Psoas muscle (tissue), 8 donors: ENCODE data around the gene PLEKHG4. TPM values are rescaled to one million over a fixed set of nuclear protein-coding genes. Genes with fewer than 3 reads are reported as not detected.
A peak's percentile ranks its signal among the peaks of the same experiment; 100 is the strongest.

Experiments
- ATAC-seq, 4 donors: fragments of 200-7000 bp; cut with Tn5 transposase; one replicate each; pipeline ENCODE4 v1.9.1; 2020; ENCODE audit warnings: moderate library complexity in 3 of 4, mild to moderate bottlenecking in 2 of 4
- DNase-seq, 2 donors: peaks; one replicate each; pipeline ENCODE4 v3.0.0-alpha.2; 2020
- H3K27ac ChIP-seq: fragments of 200-600 bp; one replicate; pipeline ENCODE4 v1.8.0; 2022
- H3K27me3 ChIP-seq, 3 donors: fragments of 200-600 bp in 1 of 3; one replicate each; pipeline versions ENCODE4 v1.6.1 to v1.8.0; 2013 to 2022; ENCODE audit warnings: low read length in 2 of 3, mild to moderate bottlenecking in 2 of 3, moderate library complexity in 1 of 3; ENCODE audit not compliant: insufficient read depth in 3 of 3
- H3K36me3 ChIP-seq, 2 donors: fragments of 200-600 bp in 1 of 2; one replicate each; pipeline versions ENCODE4 v1.6.1 to v1.8.0; 2013 to 2022; ENCODE audit warnings: low read depth in 1 of 2, mild to moderate bottlenecking in 1 of 2, moderate library complexity in 1 of 2; ENCODE audit not compliant: insufficient read depth in 1 of 2
- H3K4me1 ChIP-seq: fragments of 200-600 bp; one replicate; pipeline ENCODE4 v1.8.0; 2022
- H3K4me3 ChIP-seq: fragments of 200-600 bp; one replicate; pipeline ENCODE4 v1.8.0; 2022; ENCODE audit warnings: mild to moderate bottlenecking
- H3K9me3 ChIP-seq: fragments of 200-600 bp; one replicate; pipeline ENCODE4 v1.8.0; 2022
- WGBS, 3 donors: extraction: QIAGEN DNeasy Blood & Tissue Kit; methylation state at CpG; one replicate each; pipeline versions ENCODE4 v1.1.6 to v1.1.7; 2013; 5-methylcytosine and 5-hydroxymethylcytosine counted together
- intact Hi-C, 2 donors: fragments of 100-400 bp; cut with DNase I; formaldehyde crosslinking; loops; one replicate each; pipeline versions ENCODE4 v1.11.0 to v1.14.2; 2022
- polyA plus RNA-seq, 3 donors: library from polyadenylated mRNA; stranded (reverse); fragments of 200-250 nt; gene quantifications; one replicate each; pipeline ENCODE4 v1.2.3, GENCODE V29; 2013
- total RNA-seq, 4 donors: library from RNA; stranded (reverse); fragmentation: NEBNext Ultra II Directional in 2 of 4; extraction: Animal tissue kit (Norgen Biotek cat#: 25700) in 2 of 4; gene quantifications; one replicate each; pipeline versions ENCODE4 v1.2.1 to v1.2.4, GENCODE V29; 2021 to 2023
- TF ChIP-seq, protein P1 (sequence below): fragments of 200-600 bp; IDR thresholded peaks from one replicate; pipeline ENCODE4 v1.8.0; 2022; ENCODE audit warnings: antibody characterized with exemption
- donor health status: healthy with polysubstance abuse.
- donor health status: DM: no; HTN: no; CAD: no; lungs with moderate emphysema.
- donor health status: Bipolar disorder and iron deficiency.
- donor health status: healthy.
- donor health status: DM: yes; HTN: yes; CAD: no.
- donor health status: DM: no; HTN: no; CAD: no.
- donor health status: DM: no; HTN: no; CAD: no.
- donor health status: DM: yes; HTN: yes; CAD: no.

Gene PLEKHG4
- total and polyA plus RNA-seq, 7 donors, result 0.28 to 1.9 (median 0.98) TPM

DNA sequence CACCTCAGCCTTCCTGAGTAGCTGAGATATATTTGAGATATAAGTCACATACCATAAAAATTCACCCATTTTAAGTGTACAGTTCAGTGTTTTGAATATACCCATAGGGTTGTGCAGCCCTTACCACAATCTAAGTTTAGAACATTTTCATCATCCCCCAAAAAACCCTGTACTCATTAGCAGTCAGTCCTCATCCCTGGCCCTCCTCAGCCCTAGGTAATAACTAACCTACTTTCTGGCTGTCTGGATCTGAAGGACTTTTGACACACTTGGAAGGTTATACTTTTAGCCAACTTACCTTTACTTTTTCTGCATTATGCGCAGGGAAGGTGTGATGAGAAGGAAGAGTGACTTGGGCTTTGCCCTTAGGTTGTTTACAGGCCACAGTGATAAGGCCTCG is 4.0 kb upstream of the PLEKHG4 start:
- no peak for ATAC-seq
- TF ChIP-seq, protein P1, sequence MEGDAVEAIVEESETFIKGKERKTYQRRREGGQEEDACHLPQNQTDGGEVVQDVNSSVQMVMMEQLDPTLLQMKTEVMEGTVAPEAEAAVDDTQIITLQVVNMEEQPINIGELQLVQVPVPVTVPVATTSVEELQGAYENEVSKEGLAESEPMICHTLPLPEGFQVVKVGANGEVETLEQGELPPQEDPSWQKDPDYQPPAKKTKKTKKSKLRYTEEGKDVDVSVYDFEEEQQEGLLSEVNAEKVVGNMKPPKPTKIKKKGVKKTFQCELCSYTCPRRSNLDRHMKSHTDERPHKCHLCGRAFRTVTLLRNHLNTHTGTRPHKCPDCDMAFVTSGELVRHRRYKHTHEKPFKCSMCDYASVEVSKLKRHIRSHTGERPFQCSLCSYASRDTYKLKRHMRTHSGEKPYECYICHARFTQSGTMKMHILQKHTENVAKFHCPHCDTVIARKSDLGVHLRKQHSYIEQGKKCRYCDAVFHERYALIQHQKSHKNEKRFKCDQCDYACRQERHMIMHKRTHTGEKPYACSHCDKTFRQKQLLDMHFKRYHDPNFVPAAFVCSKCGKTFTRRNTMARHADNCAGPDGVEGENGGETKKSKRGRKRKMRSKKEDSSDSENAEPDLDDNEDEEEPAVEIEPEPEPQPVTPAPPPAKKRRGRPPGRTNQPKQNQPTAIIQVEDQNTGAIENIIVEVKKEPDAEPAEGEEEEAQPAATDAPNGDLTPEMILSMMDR, result no peak

DNA sequence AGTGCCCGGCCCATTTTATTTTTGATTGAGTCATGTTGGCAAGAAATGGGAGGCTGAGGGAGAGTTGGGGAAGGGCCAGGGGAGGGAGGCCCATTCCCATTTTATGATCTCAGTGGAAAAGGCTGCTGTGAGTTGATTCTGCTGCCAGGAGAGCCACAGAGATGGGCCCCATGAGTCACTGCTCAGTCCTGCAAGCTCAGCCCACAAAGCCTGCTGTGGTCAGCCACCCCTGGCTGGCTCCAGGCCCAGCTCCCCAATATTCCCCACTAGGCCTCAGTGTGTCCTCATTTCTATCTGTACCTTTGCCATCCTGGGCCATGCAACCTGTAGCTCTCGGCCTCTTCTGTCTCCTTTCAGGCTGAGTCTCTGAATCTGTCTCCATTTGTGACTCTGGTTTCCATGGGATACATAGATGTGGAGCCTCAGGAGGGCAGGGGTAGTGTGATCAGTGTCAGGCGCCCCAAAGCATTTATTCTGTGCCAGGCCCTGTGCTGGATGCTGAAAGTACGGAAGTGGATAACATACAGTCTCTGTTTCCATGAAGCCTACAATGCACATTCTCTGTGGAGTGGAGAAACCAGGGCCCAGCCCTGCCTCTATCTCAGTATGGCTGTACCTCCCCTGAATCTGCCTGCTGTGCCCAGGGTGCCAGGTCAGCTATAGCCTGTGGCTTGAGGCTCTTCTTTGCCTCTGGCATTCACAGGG is 1.9 kb upstream of the PLEKHG4 start:
- TF ChIP-seq, protein P1, result no peak
- peak; percentile 44 to 89 (median 81) for ATAC-seq
- peak overlapping the region; percentile 51 for H3K27ac ChIP-seq
- DNase-seq, result peak; percentile 60 to 76
- peaks cover 11% of the 10 kb centered on the region for H3K4me1 ChIP-seq
- intact Hi-C loops, result no loop called here
- no peaks in the 10 kb centered on the region for H3K9me3 ChIP-seq
- no peaks in the 10 kb centered on the region for H3K36me3 ChIP-seq
- H3K27me3 ChIP-seq, result no peaks in the 10 kb centered on the region
- no peak overlapping the region for H3K4me3 ChIP-seq
- 75 to 87% (median 79%) methylated on average over 4 of the region's 4 CpGs for WGBS, 3 donors

More for the DNA sequence above, 4.0 kb upstream of the PLEKHG4 start:
- DNase-seq, result no peak
- Histone ChIP-seq H3K4me1 (peaks cover 11% of the 10 kb centered on the region), H3K27ac (no peak overlapping the region), H3K36me3 (no peaks in the 10 kb centered on the region), H3K27me3 (no peaks in the 10 kb centered on the region), H3K4me3 (no peak overlapping the region), H3K9me3 (no peaks in the 10 kb centered on the region)
- intact Hi-C loops, result no loop called here
- 89 to 98% (median 93%) methylated on average over 2 of the region's 2 CpGs for WGBS, 3 donors

- no peaks in the 10 kb centered on the region for H3K27me3 ChIP-seq
- H3K27ac ChIP-seq, result peak overlapping the region; percentile 51
- H3K4me1 ChIP-seq, result peaks cover 11% of the 10 kb centered on the region
- H3K4me3 ChIP-seq, result peak overlapping the region; percentile 59
- intact Hi-C loops, result no loop called here
- ATAC-seq, result peak in 1 of 4 donors; percentile 6
- 67 to 83% (median 78%) methylated on average over 13 of the region's 13 CpGs for WGBS, 3 donors
- DNase-seq, result peak; percentile 41 to 49
- H3K36me3 ChIP-seq, result no peaks in the 10 kb centered on the region
- H3K9me3 ChIP-seq, result no peaks in the 10 kb centered on the region
- TF ChIP-seq, protein P1, result no peak
Observed at GRCh38 chr16:67277999-67278772, 1.1 kb upstream of the PLEKHG4 start.

- Histone ChIP-seq H3K27me3 (no peaks in the 10 kb centered on the region), H3K36me3 (no peaks in the 10 kb centered on the region), H3K4me3 (peak overlapping the region; percentile 59), H3K27ac (no peak overlapping the region), H3K9me3 (no peaks in the 10 kb centered on the region), H3K4me1 (peaks cover 11% of the 10 kb centered on the region)
- intact Hi-C loops, result no loop called here
- ATAC-seq (peak in 2 of 4 donors; percentile 2 to 17), DNase-seq (peak; percentile 37 to 56)
- TF ChIP-seq, protein P1, result no peak
- WGBS, 3 donors, result 4 to 6% (median 6%) methylated on average over 30 to 42 of the region's 42 CpGs
Observed at GRCh38 chr16:67278773-67279295, 498 bp upstream of the PLEKHG4 start.
